Brain microvascular endothelial cell (primary cell): Measurements from ENCODE around the gene B3GALT5.

Source experiments
- DNase-seq: peaks from one replicate; pipeline ENCODE4 v3.0.0-alpha.2; 2020
- H3K27ac ChIP-seq: fragments of 250-450 bp; sonication (Bioruptor Pico); 2 replicates; pipeline ENCODE4 v1.5.1; 2020; ENCODE audit warnings: mild to moderate bottlenecking, moderate library complexity
- H3K27me3 ChIP-seq: fragments of 250-450 bp; sonication (Bioruptor Pico); replicated peaks from 2 replicates; pipeline ENCODE4 v1.5.1; 2020; ENCODE audit warnings: mild to moderate bottlenecking
- H3K36me3 ChIP-seq: fragments of 250-450 bp; sonication (Bioruptor Pico); replicated peaks from 2 replicates; pipeline ENCODE4 v1.5.1; 2020; ENCODE audit warnings: mild to moderate bottlenecking
- H3K4me3 ChIP-seq: 2 replicates; pipeline ENCODE4 v1.5.1; 2011; ENCODE audit warnings: low read depth, mild to moderate bottlenecking, control low read depth, low read length, moderate library complexity
- CTCF ChIP-seq: IDR thresholded peaks from 2 replicates; pipeline ENCODE4 v1.5.1; 2011; ENCODE audit warnings: low read depth, mild to moderate bottlenecking, moderate library complexity, low read length, control low read depth, inconsistent platforms; ENCODE audit errors: missing control alignments
- in situ Hi-C: cut with HindIII; loops from 2 replicates; pipeline ENCODE4 v1.10.0; 2017; ENCODE audit warnings: low sequenced_read_pairs, low pct_ligation_motif_present

Gene B3GALT5

DNA sequence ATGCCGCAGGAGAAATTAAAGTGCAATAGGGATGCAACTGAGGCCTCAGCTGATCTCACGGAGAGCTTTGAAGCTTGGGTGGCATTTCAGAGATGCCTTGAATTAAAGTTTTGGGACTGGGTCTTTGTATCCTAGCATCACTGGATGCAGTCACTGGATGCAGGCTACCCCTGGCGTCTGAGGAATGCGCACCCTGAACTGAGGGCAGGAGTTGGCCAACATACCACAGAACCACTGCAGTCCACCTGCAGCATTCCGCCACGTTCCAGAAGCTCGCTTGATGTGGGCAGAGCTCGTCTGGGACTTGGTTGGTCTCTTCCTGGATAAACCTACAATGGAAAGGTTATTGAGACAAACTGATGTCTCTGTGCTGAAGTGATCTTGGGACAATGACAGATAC, 98.1 kb downstream of the B3GALT5 start:
- Histone ChIP-seq H3K27me3 (no peaks in the 10 kb centered on the region), H3K4me3 (no peak overlapping the region), H3K27ac (no peak overlapping the region), H3K36me3 (no peaks in the 10 kb centered on the region)
- no peak for DNase-seq
- in situ Hi-C loops, result loop anchor here (25.0 kb wide), 1 partner anchor 199 kb away; no protein-coding TSS in a partner anchor
- no peak for TF ChIP-seq CTCF

- no peak for DNase-seq
- in situ Hi-C loops, result loop anchor here (25.0 kb wide), 1 partner anchor 200 kb away; no protein-coding TSS in a partner anchor
- no peak for TF ChIP-seq CTCF
Measured at GRCh38 chr21:39712273-39712672, 99.5 kb downstream of the B3GALT5 start.

DNA sequence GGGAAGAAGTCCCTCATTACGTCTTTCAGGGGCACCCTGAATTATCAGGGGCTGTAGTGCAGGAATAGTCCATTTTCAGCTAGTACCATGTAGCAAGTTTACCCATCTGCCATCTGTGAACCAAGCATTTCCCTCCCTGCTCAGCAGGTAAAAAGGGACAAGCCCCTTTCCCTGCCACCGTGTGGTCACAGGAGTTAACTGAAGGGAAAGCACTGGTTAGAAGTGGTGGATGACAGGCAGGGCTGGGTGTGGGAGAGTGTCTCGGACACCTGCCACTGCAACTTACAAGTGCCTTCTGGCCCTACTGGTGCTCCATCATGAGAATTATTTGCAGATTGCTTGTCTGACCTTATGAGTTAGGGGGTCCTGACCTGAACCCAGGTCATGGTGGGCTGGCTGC, 100.2 kb downstream of the B3GALT5 start:
- in situ Hi-C loops, result loop anchor here (25.0 kb wide), 1 partner anchor 201 kb away; no protein-coding TSS in a partner anchor
- H3K27ac ChIP-seq, result no peak overlapping the region
- TF ChIP-seq CTCF, result no peak

More at GRCh38 chr21:39712273-39712672, 99.5 kb downstream of the B3GALT5 start:
- Histone ChIP-seq H3K36me3 (no peaks in the 10 kb centered on the region), H3K27me3 (no peaks in the 10 kb centered on the region), H3K4me3 (no peak overlapping the region), H3K27ac (no peak overlapping the region)

DNA sequence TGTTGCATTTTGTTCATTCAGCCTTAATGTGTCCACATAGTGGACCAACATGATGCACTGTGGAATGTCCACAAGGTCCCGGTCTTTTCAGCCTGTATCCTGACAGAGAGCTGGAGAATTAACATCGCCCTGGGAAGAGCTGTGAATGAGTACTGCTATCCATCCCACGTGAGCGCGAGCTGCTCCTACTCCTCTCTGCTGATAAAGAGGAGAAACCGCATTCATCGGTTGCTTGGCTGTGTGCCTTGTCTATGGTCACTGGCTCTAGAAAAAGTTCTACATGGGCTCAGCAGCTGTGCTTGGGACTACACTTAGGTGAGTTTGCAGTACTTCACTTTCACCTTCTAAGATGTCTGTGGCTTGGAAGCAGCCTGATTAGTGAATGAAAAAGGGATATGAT, 101.2 kb downstream of the B3GALT5 start:
- Histone ChIP-seq H3K4me3 (no peak overlapping the region), H3K36me3 (no peaks in the 10 kb centered on the region), H3K27ac (no peak overlapping the region), H3K27me3 (no peaks in the 10 kb centered on the region)
- in situ Hi-C loops, result loop anchor here (25.0 kb wide), 1 partner anchor 202 kb away; no protein-coding TSS in a partner anchor
- no peak for DNase-seq
- no peak for TF ChIP-seq CTCF

More for the DNA sequence above, 100.2 kb downstream of the B3GALT5 start:
- no peak for DNase-seq
- Histone ChIP-seq H3K4me3 (no peak overlapping the region), H3K27me3 (no peaks in the 10 kb centered on the region), H3K36me3 (no peaks in the 10 kb centered on the region)

DNA sequence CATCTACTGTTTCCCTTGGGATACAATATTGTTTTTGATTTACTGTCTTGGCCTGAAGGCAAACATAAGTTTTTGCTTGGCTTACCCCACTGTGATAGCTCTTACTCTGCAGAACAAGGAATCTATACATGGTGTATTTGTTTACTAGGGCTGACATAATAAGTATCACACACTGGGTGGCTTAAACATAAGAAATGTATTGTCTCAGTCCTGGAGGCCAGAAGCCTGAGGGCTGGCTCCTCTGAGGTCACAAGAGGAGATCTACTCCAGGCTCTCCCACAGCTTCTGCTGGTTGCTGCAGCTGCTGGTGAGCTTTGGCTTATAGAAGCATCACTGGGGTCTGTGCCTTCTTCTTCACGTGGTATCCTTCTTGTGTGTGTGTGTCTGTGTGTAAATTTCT, 101.6 kb downstream of the B3GALT5 start:
- no peak overlapping the region for H3K4me3 ChIP-seq
- no peak overlapping the region for H3K27ac ChIP-seq
- DNase-seq, result no peak
- in situ Hi-C loops, result loop anchor here (25.0 kb wide), 1 partner anchor 202 kb away; no protein-coding TSS in a partner anchor
- no peak for TF ChIP-seq CTCF
- no peaks in the 10 kb centered on the region for H3K36me3 ChIP-seq
- no peaks in the 10 kb centered on the region for H3K27me3 ChIP-seq
